ENCODE data around the gene C1QL3. TPM values are rescaled to one million over a fixed set of nuclear protein-coding genes. Genes with fewer than 3 reads are reported as not detected.
A peak's percentile ranks its signal among the peaks of the same experiment; 100 is the strongest.

The C1QL3 gene
- total RNA-seq, 2 experiments from 2014 or later, result not detected

DNA sequence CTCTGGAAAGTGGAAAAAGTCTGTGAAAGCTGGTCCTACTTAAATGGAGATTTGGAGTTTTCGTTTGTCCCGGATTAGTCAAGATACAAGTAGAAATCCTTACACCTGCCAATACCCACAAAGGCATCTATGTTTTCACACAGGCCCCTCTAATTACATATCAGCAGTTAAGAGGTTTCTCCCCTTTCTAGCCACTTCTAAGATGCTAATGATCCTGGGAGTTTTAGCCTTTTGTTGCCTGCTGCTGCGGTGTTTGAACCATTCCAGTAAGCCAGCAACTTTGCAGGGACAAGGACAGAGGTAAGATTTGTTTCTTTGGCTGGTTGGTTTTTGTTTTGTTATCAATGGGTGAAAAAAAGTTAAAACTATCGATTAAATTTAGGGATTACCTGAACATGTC, 5.8 kb upstream of the C1QL3 start:
- intact Hi-C loops (cut with micrococcal nuclease), result loop anchor here (10.0 kb wide), 1 partner anchor 247 kb away; no protein-coding TSS in a partner anchor
- no peak overlapping the region for H3K4me3 Mint-ChIP-seq

DNA sequence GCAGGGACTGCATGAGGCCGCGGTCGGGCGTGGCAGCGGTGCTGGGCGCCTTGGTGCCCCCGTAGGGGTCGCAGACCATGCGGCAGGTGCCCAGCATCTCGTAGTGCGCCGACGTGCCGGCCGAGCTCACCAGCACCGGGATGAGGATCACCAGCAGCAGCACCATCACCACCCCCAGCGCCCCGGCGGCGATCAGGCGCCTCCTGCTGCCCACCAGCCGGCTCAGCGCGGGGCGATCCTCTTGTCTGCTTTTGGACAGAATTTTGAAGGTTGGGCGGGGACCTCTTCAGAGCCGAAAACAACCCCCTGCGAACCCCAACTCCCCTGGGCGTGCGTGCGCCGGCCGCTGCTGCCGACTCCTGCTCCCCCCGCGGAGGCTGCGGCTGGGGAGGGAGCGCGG, 779 bp downstream of the C1QL3 start:
- DNase-seq, result peak; percentile 62
- peak overlapping the region; percentile 52 for H3K4me3 Mint-ChIP-seq
- intact Hi-C loops (cut with micrococcal nuclease), result loop anchor here (1.0 to 10.0 kb wide), 2 partner anchors 84 to 254 kb away; partner anchors contain the start of gene PTER
- CTCF ChIA-PET, result no interaction called here
- H3K4me1 Mint-ChIP-seq (ENCODE audit: low read depth), result peaks cover 10% of the 10 kb centered on the region
- H3K36me3 Mint-ChIP-seq, result peaks cover 4% of the 10 kb centered on the region
- H3K27ac Mint-ChIP-seq, result no peak overlapping the region
- POLR2A ChIA-PET, result no interaction called here
- H3K9me3 Mint-ChIP-seq, result no peaks in the 10 kb centered on the region
- peaks cover 27% of the 10 kb centered on the region for H3K27me3 Mint-ChIP-seq

More for the DNA sequence above, 5.8 kb upstream of the C1QL3 start:
- Mint-ChIP-seq H3K4me1 (ENCODE audit: low read depth) (no peaks in the 10 kb centered on the region), H3K9me3 (no peaks in the 10 kb centered on the region), H3K27ac (no peak overlapping the region), H3K27me3 (peaks cover 15% of the 10 kb centered on the region), H3K36me3 (no peaks in the 10 kb centered on the region)
- CTCF ChIA-PET, result interaction anchor here (1.5 kb wide), 1 partner anchor 25 kb away, joined by 3 read pairs; no protein-coding TSS in a partner anchor
- DNase-seq, result no peak
- POLR2A ChIA-PET, result no interaction called here

DNA sequence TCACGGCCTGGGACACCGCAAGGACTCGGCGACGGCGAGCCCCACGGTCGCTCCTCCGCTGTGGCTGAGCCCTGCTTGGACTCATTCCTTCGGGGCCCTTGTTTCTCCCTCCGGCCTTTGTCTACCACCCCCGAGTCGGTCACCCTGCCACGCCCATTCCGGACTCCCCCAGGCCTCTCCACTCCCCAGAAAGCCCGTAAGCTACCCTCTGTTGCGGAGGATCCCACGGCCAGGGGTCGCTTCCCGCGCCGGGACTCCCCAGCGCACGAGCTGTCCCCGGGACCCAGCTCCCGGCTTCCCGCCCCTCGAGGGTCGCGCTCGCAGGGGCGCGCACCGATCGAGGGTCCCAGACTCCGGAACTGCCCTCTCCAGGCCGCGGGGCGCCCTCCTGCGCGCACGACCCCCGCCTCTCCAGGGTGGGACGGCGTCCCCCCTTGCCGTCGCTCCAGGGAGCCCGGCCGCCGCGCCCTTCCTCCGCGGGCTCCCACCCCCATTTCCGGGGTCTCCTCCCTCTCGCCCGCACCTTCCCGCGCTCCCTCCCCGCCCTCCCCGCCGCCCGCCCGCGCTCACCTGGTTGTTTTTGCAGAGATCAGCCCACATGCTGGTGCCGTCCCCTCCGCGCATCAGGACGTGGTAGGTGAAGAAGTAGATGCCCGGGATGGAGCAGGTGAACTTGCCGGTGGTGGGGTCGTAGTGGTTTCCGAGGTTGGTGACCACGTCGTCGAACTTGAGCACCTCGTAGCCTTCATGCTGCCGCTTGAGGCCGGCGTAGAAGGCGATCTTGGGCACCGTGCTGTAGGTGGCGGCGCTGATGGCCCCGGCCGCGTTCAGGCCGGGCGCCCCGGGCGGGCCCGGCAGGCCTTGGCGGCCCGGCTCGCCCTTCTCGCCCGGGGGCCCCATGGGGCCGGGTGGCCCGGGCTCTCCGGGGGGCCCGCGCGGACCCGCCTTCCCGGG, 1.5 kb downstream of the C1QL3 start:
- H3K36me3 Mint-ChIP-seq, result peaks cover 4% of the 10 kb centered on the region
- no peaks in the 10 kb centered on the region for H3K9me3 Mint-ChIP-seq
- H3K27me3 Mint-ChIP-seq, result peaks cover 27% of the 10 kb centered on the region
- intact Hi-C loops (cut with micrococcal nuclease), result loop anchor here (10.0 kb wide), 1 partner anchor 255 kb away; no protein-coding TSS in a partner anchor
- peaks cover 10% of the 10 kb centered on the region for H3K4me1 Mint-ChIP-seq (ENCODE audit: low read depth)
- POLR2A ChIA-PET, result no interaction called here
- peak overlapping the region; percentile 72 for H3K4me3 Mint-ChIP-seq
- peak; percentile 34 for DNase-seq
- CTCF ChIA-PET, result interaction anchor here (1.2 kb wide), 1 partner anchor 83 kb away, joined by 3 read pairs; the partner anchor contains the start of gene PTER
- no peak overlapping the region for H3K27ac Mint-ChIP-seq

DNA sequence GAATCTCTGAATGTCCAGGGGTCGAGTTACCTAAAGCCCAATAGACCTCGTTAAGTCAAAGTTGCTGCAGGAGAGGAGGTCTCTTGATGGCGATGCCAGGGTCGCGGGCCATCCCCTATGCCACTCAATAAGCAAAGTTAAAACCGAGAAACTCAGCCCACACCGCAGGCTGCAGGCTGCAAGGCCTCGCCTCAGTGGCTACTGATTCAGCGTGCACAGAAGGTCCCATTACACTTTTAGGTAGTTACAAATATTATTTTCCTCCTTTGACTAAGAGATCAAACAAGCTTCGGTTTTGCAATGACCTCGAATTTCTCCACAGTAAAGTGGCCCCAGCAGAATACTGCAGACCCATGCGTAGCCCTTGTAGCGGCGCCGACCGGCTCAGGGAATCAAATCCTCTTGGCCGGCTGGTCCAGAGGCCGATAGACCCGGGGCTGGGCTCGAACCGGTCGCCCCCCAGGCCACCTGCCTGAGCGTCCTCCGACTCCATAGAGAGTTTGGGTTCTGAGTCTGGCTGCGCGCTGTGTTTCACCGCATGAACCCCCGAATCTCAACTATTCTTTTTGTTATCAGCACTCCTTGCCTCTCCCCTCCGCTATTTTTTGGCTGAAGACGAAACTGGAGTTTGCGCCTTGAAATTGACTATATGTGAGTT, 2.3 kb downstream of the C1QL3 start:
- H3K27ac Mint-ChIP-seq, result no peak overlapping the region
- POLR2A ChIA-PET, result no interaction called here
- H3K9me3 Mint-ChIP-seq, result no peaks in the 10 kb centered on the region
- peak overlapping the region; percentile 59 for H3K4me3 Mint-ChIP-seq
- CTCF ChIA-PET, result interaction anchor here (0.7 to 1.2 kb wide), 2 partner anchors 82 to 520 kb away, joined by 3 read pairs; partner anchors contain the start of gene PTER
- no peak for DNase-seq
- intact Hi-C loops (cut with micrococcal nuclease), result no loop called here
- peaks cover 27% of the 10 kb centered on the region for H3K27me3 Mint-ChIP-seq
- H3K36me3 Mint-ChIP-seq, result peaks cover 4% of the 10 kb centered on the region
- H3K4me1 Mint-ChIP-seq (ENCODE audit: low read depth), result peaks cover 10% of the 10 kb centered on the region

DNA sequence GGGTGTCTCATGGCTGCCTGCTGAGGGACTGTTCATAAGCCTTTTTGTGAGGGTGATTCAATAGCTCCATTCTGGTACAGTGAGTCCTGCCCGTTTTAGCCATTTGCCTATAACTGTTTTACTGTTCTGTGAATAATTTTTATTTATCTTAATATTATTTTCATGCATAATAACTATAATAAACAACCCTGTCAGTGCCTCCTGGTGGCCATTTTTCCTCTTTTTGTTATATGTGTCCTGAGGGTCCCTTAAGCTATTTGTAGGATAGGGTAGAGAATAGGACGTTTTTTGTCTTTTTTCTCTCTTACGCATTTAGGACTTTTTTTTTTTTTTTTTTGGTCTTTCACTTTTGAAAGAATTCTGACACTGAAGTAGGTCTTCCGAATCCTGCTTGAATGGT, 2.9 kb downstream of the C1QL3 start:
- ChIA-PET POLR2A (no interaction called here), CTCF (interaction anchor here (0.7 kb wide), 1 partner anchor 520 kb away, joined by 3 read pairs; no protein-coding TSS in a partner anchor)
- Mint-ChIP-seq H3K36me3 (peaks cover 5% of the 10 kb centered on the region), H3K27ac (no peak overlapping the region), H3K4me3 (no peak overlapping the region), H3K27me3 (peaks cover 24% of the 10 kb centered on the region), H3K4me1 (ENCODE audit: low read depth) (peaks cover 10% of the 10 kb centered on the region), H3K9me3 (no peaks in the 10 kb centered on the region)
- intact Hi-C loops (cut with micrococcal nuclease), result no loop called here
- DNase-seq, result no peak

DNA sequence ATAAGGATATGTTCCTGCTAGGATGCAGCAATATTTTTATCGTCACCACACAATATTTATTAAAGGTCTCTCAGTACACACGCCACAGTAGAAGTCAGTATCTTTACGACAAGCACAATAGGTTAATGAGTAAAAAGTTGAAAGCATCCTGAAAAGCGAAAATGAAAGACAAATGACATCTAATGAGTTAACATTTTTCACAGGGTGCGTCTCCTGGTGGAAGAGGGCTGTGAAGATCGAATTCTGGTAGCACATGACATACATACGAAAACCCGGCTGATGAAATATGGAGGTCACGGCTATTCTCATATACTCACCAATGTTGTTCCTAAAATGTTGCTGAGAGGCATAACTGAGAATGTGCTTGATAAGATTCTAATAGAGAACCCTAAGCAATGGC, 10.8 kb downstream of the C1QL3 start:
- POLR2A ChIA-PET, result no interaction called here
- intact Hi-C loops (cut with micrococcal nuclease), result no loop called here
- H3K27ac Mint-ChIP-seq, result no peak overlapping the region
- no peaks in the 10 kb centered on the region for H3K9me3 Mint-ChIP-seq
- no peaks in the 10 kb centered on the region for H3K27me3 Mint-ChIP-seq
- CTCF ChIA-PET, result no interaction called here
- H3K4me3 Mint-ChIP-seq, result no peak overlapping the region
- H3K36me3 Mint-ChIP-seq, result peaks cover 15% of the 10 kb centered on the region
- no peaks in the 10 kb centered on the region for H3K4me1 Mint-ChIP-seq (ENCODE audit: low read depth)
- DNase-seq, result no peak

DNA sequence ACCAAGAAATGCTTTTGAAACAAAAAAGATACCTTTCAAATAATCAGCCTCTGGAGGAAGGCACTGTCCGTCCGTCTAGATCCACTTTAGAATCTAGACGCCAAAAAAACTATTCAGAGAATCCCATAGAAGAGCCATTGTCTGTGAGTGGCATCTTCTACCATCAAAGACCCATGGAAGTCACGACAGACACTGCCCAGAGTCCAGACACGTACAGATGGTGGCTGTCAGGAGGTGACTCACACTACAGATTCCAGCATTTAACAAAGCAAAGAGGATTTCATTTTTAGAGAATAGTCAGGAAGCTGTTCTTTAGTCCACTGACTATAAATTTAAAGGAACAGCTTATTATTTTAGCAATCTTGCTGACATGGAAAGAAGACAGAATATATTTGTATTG, 11.7 kb downstream of the C1QL3 start:
- H3K27me3 Mint-ChIP-seq, result no peaks in the 10 kb centered on the region
- no peak for DNase-seq
- no peaks in the 10 kb centered on the region for H3K4me1 Mint-ChIP-seq (ENCODE audit: low read depth)
- no peak overlapping the region for H3K27ac Mint-ChIP-seq
- H3K36me3 Mint-ChIP-seq, result peaks cover 15% of the 10 kb centered on the region
- no peak overlapping the region for H3K4me3 Mint-ChIP-seq
- ChIA-PET POLR2A (no interaction called here), CTCF (no interaction called here)
- H3K9me3 Mint-ChIP-seq, result no peaks in the 10 kb centered on the region
- intact Hi-C loops (cut with micrococcal nuclease), result no loop called here

DNA sequence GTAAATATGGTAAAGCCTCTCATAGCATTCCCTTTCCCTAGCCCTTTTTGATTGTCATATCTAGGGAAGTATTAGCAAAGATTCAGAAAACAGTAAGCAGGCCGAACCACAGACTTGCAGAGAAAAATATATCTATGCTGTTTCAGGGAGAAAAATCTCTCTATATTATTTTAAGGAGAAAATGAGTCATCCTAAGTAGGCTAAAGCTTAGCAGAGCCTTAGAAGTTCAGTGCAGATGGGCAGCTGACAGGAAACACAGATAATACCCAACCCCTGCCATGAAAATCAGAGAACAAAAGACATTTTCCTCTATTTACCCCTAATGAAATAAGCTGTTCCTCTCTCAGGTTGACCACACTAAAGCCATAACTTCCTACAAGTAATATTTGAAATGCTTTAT, 16.5 kb downstream of the C1QL3 start:
- H3K27ac Mint-ChIP-seq, result no peak overlapping the region
- CTCF ChIA-PET, result no interaction called here
- POLR2A ChIA-PET, result no interaction called here
- no peaks in the 10 kb centered on the region for H3K4me1 Mint-ChIP-seq (ENCODE audit: low read depth)
- no peak overlapping the region for H3K4me3 Mint-ChIP-seq
- intact Hi-C loops (cut with micrococcal nuclease), result no loop called here
- no peak for DNase-seq
- no peaks in the 10 kb centered on the region for H3K27me3 Mint-ChIP-seq
- peaks cover 11% of the 10 kb centered on the region for H3K36me3 Mint-ChIP-seq
- no peaks in the 10 kb centered on the region for H3K9me3 Mint-ChIP-seq

DNA sequence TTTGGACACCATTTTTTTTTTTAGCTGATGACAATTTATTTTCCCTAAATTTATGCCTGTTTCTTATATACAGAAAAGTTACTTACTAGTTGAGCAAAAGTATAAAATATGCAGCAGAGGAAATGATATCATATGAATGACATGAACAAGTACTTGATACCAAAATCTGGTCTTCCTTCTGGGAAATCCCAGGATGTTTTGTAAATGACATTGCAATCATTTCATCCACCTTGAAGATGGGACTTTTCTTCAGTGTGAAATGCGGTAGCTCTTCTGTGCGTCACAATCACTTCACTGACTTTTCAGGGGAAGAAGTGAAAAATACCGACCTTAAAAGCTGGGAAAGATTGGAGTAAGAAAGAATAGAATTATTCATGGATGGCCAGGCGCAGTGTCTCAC, 23.8 kb downstream of the C1QL3 start:
- Mint-ChIP-seq H3K27ac (no peak overlapping the region), H3K36me3 (peaks cover 15% of the 10 kb centered on the region), H3K27me3 (no peaks in the 10 kb centered on the region), H3K4me3 (no peak overlapping the region), H3K4me1 (ENCODE audit: low read depth) (peaks cover 5% of the 10 kb centered on the region), H3K9me3 (no peaks in the 10 kb centered on the region)
- ChIA-PET CTCF (no interaction called here), POLR2A (no interaction called here)
- intact Hi-C loops (cut with micrococcal nuclease), result no loop called here
- DNase-seq, result no peak

DNA sequence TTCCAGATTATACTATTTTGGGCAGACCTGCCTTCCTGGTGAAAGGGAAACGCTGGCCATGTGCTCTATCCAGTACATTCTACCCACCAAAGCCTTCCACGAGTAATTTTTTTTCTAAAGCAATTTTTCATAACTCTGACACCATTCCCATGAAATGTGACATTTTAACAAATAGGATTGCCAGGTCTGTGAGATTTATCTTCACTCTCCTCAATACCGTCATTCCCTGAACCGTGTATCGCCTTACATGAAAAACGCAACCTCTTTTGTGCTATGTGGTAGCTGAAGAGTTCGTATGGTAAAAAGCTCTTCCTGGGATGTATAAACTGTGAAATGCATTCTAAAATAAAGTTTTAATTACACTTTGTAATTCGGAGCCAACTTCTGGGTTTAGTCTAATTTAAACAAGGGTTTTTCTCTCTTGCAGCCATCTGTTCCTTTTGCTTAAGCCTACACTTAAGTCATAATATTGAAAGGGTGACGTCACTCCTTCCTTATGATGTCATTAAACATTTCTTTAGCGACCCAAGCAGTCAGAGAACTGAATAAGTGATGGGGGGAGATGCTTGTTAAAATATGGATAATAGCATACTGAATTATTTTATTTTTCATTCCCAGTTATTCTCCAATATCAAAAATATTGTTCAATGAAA, 27.7 kb downstream of the C1QL3 start:
- ChIA-PET POLR2A (no interaction called here), CTCF (no interaction called here)
- no peak overlapping the region for H3K27ac Mint-ChIP-seq
- intact Hi-C loops (cut with micrococcal nuclease), result no loop called here
- H3K4me3 Mint-ChIP-seq, result no peak overlapping the region
- peaks cover 5% of the 10 kb centered on the region for H3K4me1 Mint-ChIP-seq (ENCODE audit: low read depth)
- no peaks in the 10 kb centered on the region for H3K9me3 Mint-ChIP-seq
- no peak for DNase-seq
- peaks cover 34% of the 10 kb centered on the region for H3K36me3 Mint-ChIP-seq
- H3K27me3 Mint-ChIP-seq, result no peaks in the 10 kb centered on the region

DNA sequence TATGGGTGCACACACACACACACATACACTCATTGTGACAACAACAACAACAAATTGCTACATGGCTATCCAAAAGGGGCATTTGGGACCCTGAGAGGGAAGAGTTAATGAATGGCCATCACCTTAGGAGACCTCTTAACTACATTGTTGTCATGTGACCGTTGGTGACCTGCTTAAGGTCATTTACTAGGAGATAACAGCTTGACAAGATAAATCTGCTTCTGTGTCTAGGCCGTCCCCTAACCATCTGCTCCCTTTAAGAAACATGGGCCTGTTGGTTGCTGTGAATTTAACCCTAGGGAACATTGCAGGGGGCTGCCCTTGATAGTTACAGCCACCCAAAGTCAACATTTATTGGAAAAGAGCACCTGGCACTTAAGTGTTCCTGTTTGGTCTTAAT, 29.7 kb downstream of the C1QL3 start:
- ChIA-PET CTCF (no interaction called here), POLR2A (no interaction called here)
- intact Hi-C loops (cut with micrococcal nuclease), result no loop called here
- Mint-ChIP-seq H3K27me3 (no peaks in the 10 kb centered on the region), H3K4me3 (no peak overlapping the region), H3K9me3 (no peaks in the 10 kb centered on the region), H3K36me3 (peaks cover 33% of the 10 kb centered on the region), H3K4me1 (ENCODE audit: low read depth) (no peaks in the 10 kb centered on the region), H3K27ac (no peak overlapping the region)
- DNase-seq, result no peak

DNA sequence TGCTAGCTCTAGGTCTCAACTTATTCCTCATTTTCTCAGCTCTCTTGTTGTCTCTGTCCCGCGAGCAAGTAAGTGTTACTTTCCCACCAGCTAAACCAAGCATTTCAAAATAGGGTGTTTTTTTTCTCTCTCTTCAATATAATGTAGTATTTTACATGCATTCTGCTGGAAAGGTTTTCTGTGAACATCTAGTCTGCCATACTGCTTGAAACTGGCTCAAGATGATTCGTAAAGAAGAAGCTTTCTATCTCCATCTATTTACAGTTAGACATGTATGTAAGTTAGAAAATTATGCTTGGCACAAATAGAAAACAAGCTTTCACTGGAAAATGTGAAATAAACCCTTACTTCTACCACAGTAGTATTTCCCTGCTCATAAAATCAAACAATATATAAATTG, 31.2 kb downstream of the C1QL3 start:
- H3K27ac Mint-ChIP-seq, result no peak overlapping the region
- CTCF ChIA-PET, result interaction anchor here (1.3 kb wide), 1 partner anchor 9 kb away, joined by 3 read pairs; no protein-coding TSS in a partner anchor
- no peaks in the 10 kb centered on the region for H3K9me3 Mint-ChIP-seq
- H3K27me3 Mint-ChIP-seq, result no peaks in the 10 kb centered on the region
- H3K4me3 Mint-ChIP-seq, result no peak overlapping the region
- no peak for DNase-seq
- peaks cover 40% of the 10 kb centered on the region for H3K36me3 Mint-ChIP-seq
- intact Hi-C loops (cut with micrococcal nuclease), result no loop called here
- POLR2A ChIA-PET, result no interaction called here
- H3K4me1 Mint-ChIP-seq (ENCODE audit: low read depth), result no peaks in the 10 kb centered on the region

All from activated CD4-positive, alpha-beta memory T cell treated with anti-CD3 and anti-CD28 coated beads for 36 hours (primary cell).